GM19397 (cell line): ENCODE data around the gene HSPG2.
"Not testable (repeated sequence)": the region's sequence is repeated elsewhere in the genome, so short reads cannot be mapped to it uniquely, and the experiment has no call there.

Experiments
- ATAC-seq: cut with Tn5 transposase; IDR thresholded peaks from one replicate; pipeline ENCODE4 v1.9.1; 2021; ENCODE audit warnings: mild to moderate bottlenecking, moderate library complexity; ENCODE audit not compliant: unreplicated experiment

HSPG2 gene

DNA sequence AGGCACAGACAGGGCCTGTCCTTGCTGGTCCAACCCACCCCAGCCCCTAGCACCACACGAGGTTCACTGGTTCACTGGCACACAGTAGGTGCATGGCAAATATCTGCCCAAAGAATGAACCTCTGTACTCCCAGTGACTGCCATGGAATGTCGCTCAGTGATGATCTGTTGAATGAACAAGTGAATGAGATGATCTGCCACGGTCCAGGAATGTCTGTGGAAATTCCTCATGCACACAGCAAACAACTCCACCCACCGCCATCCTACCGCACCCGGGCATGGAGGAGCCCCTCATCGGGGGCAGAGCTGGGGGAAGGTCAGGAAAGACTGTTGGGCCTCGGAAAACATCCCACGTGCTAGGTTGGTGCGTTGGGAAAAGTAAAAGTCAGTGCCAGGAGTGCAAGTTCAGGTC, 1.7 kb downstream of the HSPG2 start:
- no peak for ATAC-seq

DNA sequence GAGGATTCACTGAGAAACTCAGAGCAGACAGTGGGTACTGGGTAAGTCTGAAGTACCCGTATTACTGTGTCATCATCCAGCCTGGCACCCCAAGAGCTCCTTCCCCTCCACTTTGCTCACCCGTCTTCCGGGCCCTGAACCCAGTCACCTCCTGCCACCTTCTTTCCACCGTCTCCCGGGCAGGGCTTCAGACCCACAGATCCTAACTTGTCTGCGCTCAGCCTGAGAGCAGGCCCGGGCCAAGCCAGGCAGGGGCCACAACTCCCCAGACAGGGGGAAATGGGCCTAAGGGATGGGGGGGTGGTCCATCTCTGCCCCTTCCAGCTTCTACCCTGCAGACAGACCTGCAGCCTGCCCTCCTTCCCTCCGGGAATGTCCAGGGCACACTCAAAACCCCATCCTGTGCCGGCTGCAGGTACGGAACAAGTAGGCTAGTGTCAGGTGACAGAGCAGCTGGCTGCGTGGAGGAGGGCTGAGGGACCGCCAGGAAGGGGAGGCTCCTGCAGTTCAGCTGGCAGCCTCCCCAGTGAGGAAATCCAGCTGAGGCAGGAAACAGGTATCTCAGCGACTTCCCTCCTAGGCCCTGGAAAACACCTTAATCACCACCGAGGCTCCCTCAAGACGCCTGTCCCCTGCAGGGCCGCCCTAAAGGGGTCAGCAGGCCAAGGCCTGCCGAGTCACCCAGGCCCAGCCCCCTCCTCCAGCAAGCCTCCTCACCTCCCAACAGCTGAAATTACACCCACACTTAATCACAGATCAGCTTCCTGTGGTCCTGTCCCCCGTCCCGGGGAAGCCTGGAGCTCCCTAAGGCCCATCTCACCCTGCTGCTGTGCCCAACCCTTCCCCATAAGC, 3.5 kb downstream of the HSPG2 start:
- no peak for ATAC-seq

DNA sequence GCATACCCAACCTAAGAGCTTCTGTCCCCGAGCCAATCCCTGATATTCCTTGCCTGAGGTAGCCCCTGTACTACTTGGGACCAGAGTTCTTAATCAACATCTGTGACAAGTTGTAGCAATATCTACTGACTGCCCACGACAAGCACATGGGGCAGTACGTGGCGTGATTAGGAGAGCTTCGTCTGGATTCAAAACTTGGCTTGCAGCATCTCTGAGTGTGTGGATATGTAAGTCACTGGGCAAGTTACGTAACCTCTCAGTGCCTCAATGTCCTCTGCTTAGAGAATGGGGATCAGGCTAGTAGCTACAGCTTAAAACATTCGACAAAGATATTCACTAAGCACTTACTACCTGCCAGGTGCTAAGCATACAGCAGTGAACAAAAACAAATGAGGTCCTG, 5.0 kb downstream of the HSPG2 start:
- no peak for ATAC-seq

DNA sequence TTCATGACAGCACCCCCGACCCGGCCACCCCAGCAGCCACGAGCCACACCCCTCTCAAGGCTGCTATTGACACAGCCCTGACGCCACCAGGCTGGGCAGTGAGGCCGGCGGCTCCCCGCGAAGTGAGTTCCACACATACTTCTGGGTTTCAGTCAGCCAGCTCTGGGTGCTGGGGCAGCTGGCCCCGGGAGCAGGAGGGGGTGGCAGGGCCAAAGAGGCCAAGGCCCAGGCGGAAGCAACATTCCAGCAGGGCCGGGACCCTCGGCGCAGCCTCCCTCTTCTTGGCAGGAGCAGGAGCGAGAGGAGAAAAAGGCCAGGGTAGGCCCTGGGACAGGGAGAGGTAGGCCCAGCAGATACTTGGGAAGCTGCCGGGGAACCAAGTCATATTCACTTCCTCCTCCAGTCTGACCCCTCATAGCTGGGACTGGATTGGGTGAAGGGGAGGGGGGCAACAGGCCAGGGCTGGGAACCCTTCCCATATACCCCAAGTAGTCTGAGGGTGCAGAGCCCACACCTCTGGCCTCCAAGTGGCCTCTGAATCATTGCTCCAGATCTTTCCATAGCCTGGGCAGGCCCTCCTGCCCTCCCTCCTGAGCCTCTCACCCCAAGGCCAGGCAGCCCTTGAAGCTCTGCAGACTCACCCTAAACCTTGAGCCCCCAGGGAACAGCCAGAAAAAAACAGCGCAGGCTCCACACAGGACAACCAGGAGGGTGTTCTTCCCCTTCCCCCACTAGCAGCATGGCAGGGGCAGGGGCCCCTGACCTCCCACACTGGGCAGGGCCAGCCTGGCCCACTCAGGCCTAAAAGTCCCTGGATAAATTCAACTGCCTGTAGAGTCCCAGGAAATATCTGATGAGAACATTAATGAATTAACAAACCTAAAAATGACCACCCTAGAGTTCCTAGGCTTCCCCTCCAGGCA, 5.7 kb downstream of the HSPG2 start:
- ATAC-seq, result no peak

DNA sequence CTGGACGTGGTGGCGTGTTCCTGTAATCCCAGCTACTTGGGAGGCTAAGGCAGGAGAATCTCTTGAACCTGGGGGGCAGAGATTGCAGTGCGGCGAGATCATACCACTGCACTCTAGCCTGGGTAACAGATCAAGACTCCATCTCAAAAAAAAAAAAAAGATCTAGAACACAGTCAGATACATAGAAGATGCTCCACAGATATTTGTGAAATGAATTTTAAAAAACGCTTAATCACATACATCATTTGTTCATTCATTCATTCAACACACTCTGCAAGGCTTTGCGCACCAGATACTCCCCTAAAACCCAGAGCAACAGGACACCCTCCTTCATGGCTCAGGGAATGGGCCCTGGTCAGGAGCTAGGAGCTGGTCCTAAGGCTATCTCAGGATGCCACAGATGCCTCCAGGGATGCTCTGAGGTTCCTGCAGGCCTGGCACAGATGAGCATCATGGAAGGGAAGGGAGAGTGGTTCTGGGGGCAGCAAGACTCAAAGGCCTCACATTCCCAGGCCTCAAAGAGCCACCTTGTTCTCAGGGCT, 6.4 kb downstream of the HSPG2 start:
- no peak for ATAC-seq

DNA sequence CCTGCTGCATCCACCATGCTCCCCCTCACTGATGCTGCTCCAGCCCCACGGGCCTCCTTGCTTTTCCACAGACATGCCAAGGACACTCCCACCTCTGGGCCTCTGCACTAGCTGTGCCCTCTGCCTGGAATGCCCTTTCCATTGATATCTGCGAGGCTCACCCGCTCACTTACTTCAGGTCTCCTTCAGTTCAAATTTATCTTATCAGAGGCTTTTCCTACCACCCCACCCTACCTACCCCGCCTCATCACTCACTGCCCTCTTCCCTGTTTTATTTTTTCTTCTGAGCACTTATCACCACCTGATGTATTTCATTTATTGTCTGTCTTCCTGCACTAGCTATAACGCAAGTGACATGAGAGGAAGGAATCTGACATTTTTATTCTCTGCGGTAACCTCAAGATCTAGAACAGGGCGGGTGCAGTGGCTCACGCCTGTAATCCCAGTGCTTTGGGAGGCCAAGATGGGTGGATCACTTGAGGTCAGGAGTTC, 7.0 kb downstream of the HSPG2 start:
- no peak for ATAC-seq

DNA sequence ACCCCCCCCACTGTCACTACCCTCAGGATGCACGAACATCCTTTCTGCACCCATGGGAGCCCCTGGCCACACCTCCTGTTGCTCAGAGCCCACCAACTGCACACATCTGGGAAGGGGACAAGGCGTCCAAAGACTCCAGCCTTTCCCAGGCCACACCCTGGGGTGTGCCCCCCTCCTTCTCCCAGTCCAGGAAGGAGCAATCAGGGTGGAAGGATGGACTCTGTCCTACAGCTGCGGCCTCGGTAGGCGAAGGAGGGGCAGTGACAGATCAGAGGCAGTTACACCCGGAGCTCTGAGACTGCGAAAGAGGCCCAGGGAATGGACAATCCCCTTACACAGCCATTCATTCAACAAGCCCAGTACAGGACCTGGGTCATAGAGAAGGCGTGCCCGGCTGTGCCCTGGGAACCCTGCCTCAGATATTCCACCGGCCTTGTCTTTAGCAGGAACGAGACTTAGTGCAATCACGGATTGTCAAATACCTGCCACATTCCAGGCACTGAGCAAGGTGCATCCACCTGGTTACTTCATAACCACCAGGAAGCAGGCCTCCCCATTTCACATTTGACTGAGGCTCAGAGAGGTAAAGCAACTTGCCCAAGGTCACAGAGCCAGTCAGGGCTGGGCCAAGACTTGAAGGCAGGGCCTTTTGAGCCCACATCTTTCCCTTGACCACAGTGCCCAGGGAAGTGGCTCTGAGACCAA, 9.4 kb downstream of the HSPG2 start:
- ATAC-seq, result no peak

DNA sequence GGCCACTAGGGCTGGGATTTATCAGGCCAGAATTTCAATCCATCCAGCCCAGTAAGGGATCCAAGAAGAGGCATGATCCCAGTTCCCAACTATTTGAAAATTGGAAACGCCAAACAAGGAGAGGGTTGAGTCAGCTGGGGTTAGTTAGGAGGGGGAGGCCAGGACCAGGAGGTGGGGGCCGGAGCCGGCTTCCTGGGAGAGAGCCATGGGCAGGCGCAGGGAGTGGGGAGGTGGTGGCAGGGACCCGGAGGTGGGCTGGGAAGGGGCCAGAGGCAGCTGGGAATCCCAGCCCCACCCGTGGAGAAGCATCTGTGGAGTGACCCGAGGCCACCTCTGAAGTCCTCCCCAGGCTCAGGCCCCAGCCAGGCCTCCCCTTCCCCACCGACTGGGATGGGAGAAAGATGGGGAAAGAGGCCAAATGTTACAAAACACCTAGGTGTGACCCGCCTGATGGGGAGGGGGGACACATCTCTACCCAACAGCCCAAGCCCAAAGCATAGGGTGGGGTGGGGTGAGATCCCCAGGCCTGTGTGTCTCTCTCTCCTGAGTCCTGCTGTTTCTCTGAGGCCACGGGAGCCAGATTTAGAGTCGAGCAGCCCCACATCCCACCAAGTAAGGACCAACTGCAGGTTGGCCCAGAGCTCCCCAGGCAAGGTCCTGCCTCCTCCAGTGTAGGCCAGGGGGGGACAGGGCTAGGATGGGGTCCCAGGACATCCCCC, 10.1 kb downstream of the HSPG2 start:
- ATAC-seq, result no peak

DNA sequence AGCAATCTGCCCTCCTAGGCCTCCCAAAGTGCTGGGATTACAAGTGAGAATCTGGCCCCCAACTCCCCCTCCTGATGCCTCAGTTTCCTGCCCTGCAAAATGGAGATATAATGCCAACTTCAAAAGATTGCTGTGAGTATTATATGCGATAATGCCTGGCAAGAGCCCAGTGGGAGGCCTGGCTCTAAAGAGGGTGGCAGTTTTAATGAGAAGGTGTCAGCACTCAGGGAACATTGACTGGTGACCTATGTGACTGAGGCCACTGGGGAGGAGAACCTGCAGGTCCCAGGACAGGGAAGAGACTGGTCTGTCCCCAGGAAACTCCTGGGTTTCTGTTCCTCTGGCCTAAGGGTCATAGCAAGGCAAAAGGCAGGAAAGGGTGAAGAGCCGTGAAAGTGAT, 11.0 kb downstream of the HSPG2 start:
- ATAC-seq, result no peak

DNA sequence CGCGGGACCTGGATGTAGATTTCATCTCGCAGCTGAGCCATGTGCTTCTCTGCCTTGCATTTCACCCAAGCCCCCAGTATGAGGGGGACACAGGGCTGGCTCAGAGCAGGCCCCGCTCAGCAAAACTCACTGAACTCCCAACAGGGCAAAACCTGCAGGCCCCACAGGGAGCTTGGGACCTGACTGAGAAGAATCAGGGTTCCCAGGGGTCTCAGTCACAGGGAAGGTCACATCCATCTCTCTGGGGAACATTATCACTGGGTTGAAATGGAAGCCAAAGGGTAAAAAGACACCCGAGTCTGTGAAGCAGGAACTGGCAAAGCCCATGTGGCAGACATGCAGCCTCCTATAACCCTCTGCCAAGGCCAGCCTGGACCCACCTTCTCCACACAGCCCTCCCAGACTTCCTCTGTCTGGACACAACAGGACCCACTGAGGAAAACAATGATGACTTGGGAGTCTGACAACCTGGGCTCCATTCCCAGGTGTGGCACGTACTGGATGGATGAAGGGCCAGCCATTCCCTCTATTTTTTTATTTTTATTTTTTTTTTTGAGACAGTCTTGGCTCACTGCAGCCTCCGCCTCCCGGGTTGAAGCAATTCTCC, 11.7 kb downstream of the HSPG2 start:
- no peak for ATAC-seq

DNA sequence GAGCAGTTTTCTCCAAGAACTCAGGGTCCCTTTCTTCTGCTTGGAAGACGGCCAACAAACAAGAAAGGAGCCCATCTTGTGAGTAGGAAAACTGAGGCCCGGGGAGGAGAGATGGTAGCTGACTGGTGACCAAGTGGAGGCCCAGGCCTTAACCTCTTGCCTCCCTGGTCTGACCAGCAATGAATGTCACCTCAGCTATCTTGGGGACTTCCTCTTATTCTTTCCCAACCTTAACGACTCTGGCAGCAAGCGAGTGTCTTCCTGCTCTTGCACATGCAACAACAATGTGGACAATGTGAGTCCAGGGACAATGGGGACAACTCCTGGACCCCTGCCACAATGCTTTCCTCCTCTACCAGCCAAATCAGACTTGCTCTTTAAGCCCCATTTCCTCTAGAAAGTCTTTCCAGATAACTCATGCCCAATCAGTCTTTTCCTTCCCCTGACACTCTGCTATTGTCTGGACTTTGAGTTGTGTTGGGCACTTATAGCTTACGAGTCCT, 12.6 kb downstream of the HSPG2 start:
- ATAC-seq, result no peak

DNA sequence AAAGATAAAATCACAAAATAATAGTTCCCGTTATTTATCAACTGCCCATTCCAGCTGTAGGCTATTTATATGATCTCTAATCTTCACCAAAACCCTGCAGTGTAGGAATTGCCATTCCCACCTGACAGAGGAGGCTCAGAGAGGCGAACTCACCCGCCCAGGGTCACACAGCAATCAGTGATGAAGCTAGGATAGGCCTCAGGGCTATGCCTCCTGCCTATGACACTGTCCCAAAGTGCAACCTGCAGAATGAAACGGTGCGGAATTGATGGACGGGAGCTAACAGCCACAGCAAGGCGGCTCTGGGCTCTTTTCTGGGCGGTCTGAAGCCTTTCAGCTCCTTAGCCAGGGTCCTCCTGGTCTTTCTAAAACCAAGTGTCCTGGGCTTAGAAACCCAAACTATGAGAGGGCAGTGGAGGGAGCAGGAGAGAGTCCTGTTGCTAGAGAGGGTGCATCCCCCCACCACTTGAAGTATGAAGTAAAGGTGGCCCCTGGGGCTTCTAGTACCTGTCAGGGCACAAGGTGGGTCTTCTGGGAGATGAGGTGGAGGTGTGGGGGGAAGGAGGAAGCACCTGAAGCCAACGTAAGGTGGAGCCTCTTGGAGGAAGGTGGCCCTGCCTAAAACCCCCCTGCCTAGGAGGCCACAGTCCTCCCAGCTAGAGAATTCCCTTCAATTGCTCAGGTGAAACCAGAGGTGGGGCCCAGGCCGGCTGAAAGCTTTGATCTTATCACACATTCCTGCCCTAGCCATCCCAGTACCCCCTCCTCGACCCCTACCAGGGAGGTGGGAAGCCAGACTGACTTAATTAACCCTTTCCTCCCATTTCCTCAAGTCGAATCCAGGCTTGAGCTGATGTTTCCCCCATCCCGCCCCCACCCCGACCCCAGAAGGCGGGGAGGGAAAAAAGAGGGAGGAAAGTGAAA, 14.8 kb downstream of the HSPG2 start:
- no peak for ATAC-seq

DNA sequence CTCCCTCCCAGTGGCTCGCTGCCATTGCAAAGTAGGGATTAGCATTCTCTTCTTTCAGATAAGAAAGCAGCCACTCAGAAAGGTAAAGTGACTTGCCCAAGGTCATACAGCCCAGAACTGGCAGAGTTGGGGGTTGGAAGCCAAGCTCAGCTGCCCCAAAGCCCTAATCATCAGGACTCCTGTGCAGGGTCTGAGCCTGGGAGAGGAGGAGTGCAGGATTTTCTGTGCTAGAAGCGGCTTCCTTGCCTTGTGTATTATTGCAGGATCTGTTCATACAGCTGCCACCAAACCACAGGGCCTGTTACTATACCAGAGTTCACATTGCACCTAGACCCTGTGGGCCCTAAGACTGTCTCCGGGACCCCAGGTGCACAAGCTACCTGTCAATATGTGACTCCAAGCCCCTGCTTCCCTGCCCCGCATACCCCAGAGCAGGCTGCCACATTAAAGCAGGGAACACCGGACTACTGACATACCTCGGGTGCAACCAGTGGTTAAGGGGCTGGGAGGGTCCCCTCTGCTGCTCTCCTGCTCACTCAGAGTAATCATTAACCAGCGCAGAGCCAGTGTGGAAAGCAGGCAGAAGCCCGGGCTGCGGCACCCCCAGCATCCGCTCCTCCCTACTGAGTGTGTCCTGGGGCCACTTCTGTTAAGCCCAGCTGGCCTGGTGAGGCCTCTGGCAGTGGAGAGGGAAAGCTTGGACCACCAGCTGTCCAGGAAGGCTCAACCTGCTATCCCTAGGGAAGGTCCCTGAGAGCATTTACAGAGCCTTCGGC, 15.8 kb downstream of the HSPG2 start:
- ATAC-seq, result no peak

DNA sequence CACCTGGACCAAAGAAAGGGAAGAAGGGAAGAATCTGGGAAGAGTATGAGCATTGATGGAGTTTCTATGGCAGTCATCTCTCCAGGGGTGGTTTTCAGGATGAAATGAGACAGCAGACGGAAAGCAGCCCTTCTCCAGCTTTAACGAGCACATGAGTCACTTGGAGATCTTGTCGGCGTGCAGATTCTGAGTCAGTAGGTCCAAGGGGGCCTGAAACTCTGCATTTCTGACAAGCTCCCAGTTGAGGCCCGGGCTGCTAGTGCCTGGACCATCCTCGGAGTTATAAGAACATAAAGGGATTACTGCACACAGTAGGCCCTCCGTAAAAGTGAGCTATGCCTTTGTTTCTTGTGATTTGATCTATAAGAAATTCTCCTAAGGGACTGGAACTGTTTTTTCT, 17.6 kb downstream of the HSPG2 start:
- ATAC-seq, result no peak

DNA sequence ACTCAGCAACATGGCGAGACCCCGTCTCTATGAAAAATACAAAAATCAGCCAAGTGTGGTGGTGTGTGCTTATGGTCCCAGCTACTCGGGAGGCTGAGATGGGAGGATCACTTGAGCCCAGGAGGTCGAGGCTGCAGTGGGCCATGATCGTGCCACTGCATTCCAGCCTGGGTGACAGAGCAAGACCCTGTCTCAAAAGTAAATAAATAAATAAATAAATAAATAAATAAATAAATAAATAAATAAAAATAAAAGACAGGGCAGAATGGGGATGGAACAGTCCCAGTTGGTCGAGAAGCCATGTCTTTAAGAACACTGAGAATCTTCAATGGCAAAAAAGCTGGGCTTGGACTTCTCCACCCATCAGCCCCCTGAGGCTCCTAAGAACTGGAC, 19.9 kb downstream of the HSPG2 start:
- ATAC-seq, result not testable (repeated sequence)

DNA sequence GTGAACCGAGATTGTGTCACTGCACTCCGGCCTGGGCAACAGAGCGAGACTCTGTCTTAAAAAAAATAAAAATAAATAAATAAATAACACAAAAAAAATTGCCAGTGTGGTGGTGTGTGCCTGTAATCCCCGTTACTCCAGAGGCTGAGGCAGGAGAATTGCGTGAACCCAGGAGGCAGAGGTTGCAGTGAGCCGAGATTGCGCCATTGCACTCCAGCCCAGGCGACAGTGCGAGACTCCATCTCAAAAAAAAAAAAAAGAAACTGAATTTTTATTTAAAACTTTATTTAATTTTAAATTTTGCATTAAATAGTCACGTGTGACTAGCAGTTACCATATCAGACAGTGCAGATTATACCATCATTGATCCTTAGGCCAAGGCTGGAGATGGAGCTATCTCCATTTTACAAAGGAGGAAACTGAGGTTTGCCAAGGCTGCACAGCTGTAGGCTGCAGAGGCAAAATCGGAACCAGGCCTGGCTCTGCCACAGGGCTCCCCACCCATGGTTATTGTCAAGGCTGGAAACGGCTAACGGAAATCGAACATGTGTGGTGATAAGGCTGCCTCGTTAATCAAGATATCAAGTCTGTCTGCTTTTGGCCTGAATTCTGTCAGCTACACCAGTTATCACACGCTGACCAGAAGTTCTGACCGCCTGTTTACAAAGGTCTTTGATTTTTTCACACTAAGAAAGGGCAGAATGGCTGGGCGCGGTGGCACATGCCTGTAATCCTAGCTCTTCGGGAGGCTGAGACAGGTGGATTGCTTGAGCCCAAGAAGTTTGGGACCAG, 20.5 kb downstream of the HSPG2 start:
- ATAC-seq, result no peak
